HepG2 (cell line): ENCODE results near the gene ZNF385B. TPM values are rescaled to one million over a fixed set of nuclear protein-coding genes. Genes with fewer than 3 reads are reported as not detected.

ENCODE experiments used
- CBX5 ChIP-seq: sonication (generic); formaldehyde crosslinking; IDR thresholded peaks from 2 replicates; pipeline ENCODE4 v1.4.0; 2020; ENCODE audit warnings: missing genetic modification reagents, borderline replicate concordance
- CSRNP1 ChIP-seq: sonication (generic); formaldehyde crosslinking; IDR thresholded peaks from 2 replicates; pipeline ENCODE4 v1.8.1; 2023; ENCODE audit warnings: mild to moderate bottlenecking, missing genetic modification reagents
- HHEX ChIP-seq: IDR thresholded peaks from 2 replicates; pipeline ENCODE4 v1.6.1; 2016; ENCODE audit warnings: control low read depth
- POGZ ChIP-seq: sonication (generic); formaldehyde crosslinking; IDR thresholded peaks from 2 replicates; pipeline ENCODE4 v1.4.0; 2020; ENCODE audit warnings: mild to moderate bottlenecking, missing genetic modification reagents
- SNAPC4 ChIP-seq: sonication (generic); formaldehyde crosslinking; IDR thresholded peaks from 2 replicates; pipeline ENCODE4 v1.4.0; 2020; ENCODE audit warnings: mild to moderate bottlenecking, missing genetic modification reagents
- SRSF1 ChIP-seq: fragments of 200-400 bp; formaldehyde crosslinking; optimal IDR thresholded peaks from 2 replicates; pipeline ENCODE3; 2017; ENCODE audit warnings: mild to moderate bottlenecking, low read depth, low read length, moderate library complexity
- ZBTB3 ChIP-seq: sonication (generic); formaldehyde crosslinking; IDR thresholded peaks from 2 replicates; pipeline ENCODE4 v1.4.0; 2020; ENCODE audit warnings: low read depth, mild to moderate bottlenecking, moderate library complexity, missing genetic modification reagents, borderline replicate concordance
- ZNF263 ChIP-seq: sonication (generic); formaldehyde crosslinking; IDR thresholded peaks from 2 replicates; pipeline ENCODE4 v1.4.0; 2020; ENCODE audit warnings: missing genetic modification reagents
- ZNF335 ChIP-seq: sonication (generic); formaldehyde crosslinking; IDR thresholded peaks from 2 replicates; pipeline ENCODE4 v1.4.0; 2020; ENCODE audit warnings: missing genetic modification reagents
- polyA plus RNA-seq, 8 experiments: library from polyadenylated mRNA; depleted of rRNA in 3 of 8; stranded (reverse) in 7 of 8; unstranded in 1 of 8; fragments of >200 nt; fragmentation: Illumina TruSeq in 4 of 8; extraction: Trizol in 4 of 8; gene quantifications; 2 replicates each; pipeline versions ENCODE4 v1.2.1 to v1.2.3, GENCODE V29; 2011 to 2016; ENCODE audit warnings: low read depth in 4 of 8, missing spikeins in 1 of 8, mixed read lengths in 1 of 8; ENCODE audit not compliant: insufficient read depth in 1 of 8
- total RNA-seq, 5 experiments: library from RNA; depleted of rRNA; stranded (reverse); fragments of >200 nt; fragmentation: Illumina TruSeq; extraction: Trizol; gene quantifications; 2 replicates each; pipeline ENCODE4 v1.2.3, GENCODE V29; 2016; ENCODE audit warnings: low read depth in 1 of 5
- TF ChIP-seq, protein P1 (sequence below): IDR thresholded peaks from 2 replicates; pipeline ENCODE4 v1.4.0; 2020; ENCODE audit warnings: mild to moderate bottlenecking, missing genetic modification reagents
- TF ChIP-seq, protein P2 (sequence below): sonication (generic); formaldehyde crosslinking; IDR thresholded peaks from 2 replicates; pipeline ENCODE4 v1.8.1; 2022; ENCODE audit warnings: low read depth, mild to moderate bottlenecking, missing genetic modification reagents
- TF ChIP-seq, protein P3 (sequence below): sonication (generic); formaldehyde crosslinking; IDR thresholded peaks from 2 replicates; pipeline ENCODE4 v1.5.0; 2020; ENCODE audit warnings: missing genetic modification reagents

ZNF385B gene
- total and polyA plus RNA-seq, 2 of the 13 experiments (the other 11 are each of a cell fraction or from before 2014, with no cell fraction given) = 3.3 to 6.7 TPM

DNA sequence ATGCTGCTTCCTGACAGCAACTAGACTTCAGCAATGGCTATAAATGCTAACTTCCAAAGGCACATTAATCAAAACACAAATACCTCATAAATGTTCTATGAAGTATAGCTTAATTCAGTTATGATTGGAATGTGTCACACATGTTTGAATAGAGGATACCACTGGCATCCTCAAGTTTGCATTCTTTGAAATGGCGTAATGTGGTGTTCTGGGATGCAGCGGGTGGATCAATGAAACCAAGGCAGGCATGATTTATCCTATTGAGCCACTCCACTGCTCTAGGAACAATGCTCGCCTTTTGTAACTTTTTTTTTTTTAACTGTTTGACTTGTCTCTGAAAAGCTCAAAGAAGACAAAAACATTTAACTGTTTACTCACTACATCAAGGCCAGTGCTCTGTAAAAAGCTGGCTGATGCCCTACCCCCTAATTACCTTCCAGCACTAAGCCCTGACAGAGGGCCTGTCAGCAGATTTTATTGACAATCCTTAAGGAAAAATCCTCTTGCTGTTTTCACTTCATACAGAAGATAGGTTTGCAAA, 318.0 kb downstream of the ZNF385B start (continued):
- TF ChIP-seq, protein P1, sequence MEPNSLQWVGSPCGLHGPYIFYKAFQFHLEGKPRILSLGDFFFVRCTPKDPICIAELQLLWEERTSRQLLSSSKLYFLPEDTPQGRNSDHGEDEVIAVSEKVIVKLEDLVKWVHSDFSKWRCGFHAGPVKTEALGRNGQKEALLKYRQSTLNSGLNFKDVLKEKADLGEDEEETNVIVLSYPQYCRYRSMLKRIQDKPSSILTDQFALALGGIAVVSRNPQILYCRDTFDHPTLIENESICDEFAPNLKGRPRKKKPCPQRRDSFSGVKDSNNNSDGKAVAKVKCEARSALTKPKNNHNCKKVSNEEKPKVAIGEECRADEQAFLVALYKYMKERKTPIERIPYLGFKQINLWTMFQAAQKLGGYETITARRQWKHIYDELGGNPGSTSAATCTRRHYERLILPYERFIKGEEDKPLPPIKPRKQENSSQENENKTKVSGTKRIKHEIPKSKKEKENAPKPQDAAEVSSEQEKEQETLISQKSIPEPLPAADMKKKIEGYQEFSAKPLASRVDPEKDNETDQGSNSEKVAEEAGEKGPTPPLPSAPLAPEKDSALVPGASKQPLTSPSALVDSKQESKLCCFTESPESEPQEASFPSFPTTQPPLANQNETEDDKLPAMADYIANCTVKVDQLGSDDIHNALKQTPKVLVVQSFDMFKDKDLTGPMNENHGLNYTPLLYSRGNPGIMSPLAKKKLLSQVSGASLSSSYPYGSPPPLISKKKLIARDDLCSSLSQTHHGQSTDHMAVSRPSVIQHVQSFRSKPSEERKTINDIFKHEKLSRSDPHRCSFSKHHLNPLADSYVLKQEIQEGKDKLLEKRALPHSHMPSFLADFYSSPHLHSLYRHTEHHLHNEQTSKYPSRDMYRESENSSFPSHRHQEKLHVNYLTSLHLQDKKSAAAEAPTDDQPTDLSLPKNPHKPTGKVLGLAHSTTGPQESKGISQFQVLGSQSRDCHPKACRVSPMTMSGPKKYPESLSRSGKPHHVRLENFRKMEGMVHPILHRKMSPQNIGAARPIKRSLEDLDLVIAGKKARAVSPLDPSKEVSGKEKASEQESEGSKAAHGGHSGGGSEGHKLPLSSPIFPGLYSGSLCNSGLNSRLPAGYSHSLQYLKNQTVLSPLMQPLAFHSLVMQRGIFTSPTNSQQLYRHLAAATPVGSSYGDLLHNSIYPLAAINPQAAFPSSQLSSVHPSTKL = peak; percentile 100
- TF ChIP-seq SRSF1 (no peak), ZNF335 (0 out of 2 replicates have a peak, but pooled peaks have one; percentile 53), ZBTB3 (CRISPR knock-in tag) (peak; percentile 82; the same call in 1 of the 2 replicates), HHEX (CRISPR knock-in tag) (peak; percentile 85), CSRNP1 (CRISPR knock-in tag) (0 out of 2 replicates have a peak, but pooled peaks have one; percentile 67), CBX5 (CRISPR knock-in tag) (peak; percentile 73; the same call in 1 of the 2 replicates), ZNF263 (no peak), SNAPC4 (CRISPR knock-in tag) (peak; percentile 46), POGZ (CRISPR knock-in tag) (peak; percentile 93)
- TF ChIP-seq, protein P2, sequence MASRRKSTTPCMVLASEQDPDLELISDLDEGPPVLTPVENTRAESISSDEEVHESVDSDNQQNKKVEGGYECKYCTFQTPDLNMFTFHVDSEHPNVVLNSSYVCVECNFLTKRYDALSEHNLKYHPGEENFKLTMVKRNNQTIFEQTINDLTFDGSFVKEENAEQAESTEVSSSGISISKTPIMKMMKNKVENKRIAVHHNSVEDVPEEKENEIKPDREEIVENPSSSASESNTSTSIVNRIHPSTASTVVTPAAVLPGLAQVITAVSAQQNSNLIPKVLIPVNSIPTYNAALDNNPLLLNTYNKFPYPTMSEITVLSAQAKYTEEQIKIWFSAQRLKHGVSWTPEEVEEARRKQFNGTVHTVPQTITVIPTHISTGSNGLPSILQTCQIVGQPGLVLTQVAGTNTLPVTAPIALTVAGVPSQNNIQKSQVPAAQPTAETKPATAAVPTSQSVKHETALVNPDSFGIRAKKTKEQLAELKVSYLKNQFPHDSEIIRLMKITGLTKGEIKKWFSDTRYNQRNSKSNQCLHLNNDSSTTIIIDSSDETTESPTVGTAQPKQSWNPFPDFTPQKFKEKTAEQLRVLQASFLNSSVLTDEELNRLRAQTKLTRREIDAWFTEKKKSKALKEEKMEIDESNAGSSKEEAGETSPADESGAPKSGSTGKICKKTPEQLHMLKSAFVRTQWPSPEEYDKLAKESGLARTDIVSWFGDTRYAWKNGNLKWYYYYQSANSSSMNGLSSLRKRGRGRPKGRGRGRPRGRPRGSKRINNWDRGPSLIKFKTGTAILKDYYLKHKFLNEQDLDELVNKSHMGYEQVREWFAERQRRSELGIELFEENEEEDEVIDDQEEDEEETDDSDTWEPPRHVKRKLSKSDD (CRISPR knock-in tag) = peak; percentile 76; the same call in 1 of the 2 replicates
- TF ChIP-seq, protein P3, sequence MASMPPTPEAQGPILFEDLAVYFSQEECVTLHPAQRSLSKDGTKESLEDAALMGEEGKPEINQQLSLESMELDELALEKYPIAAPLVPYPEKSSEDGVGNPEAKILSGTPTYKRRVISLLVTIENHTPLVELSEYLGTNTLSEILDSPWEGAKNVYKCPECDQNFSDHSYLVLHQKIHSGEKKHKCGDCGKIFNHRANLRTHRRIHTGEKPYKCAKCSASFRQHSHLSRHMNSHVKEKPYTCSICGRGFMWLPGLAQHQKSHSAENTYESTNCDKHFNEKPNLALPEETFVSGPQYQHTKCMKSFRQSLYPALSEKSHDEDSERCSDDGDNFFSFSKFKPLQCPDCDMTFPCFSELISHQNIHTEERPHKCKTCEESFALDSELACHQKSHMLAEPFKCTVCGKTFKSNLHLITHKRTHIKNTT (CRISPR knock-in tag) = no peak
